Parathyroid adenoma (tissue), 2 donors: ENCODE data around the gene ZBTB7B.

Experiments used
- H2AFZ ChIP-seq: fragments of 300-600 bp; sonication (generic); one replicate; pipeline ENCODE4 v1.7.0; 2017; ENCODE audit warnings: antibody characterized with exemption, mild to moderate bottlenecking
- H3K27ac ChIP-seq: fragments of 300-600 bp; sonication (generic); one replicate; pipeline ENCODE4 v1.7.0; 2017
- H3K27me3 ChIP-seq: fragments of 300-600 bp; sonication (generic); one replicate; pipeline ENCODE4 v1.7.0; 2017; ENCODE audit warnings: low read length; ENCODE audit not compliant: control insufficient read depth, insufficient read depth
- H3K36me3 ChIP-seq: fragments of 300-600 bp; sonication (generic); one replicate; pipeline ENCODE4 v1.7.0; 2017; ENCODE audit warnings: low read length; ENCODE audit not compliant: control insufficient read depth, insufficient read depth
- H3K4me1 ChIP-seq: fragments of 300-600 bp; sonication (generic); one replicate; pipeline ENCODE4 v1.7.0; 2017; ENCODE audit warnings: control low read depth
- H3K4me2 ChIP-seq: fragments of 300-600 bp; sonication (generic); one replicate; pipeline ENCODE4 v1.7.0; 2017; ENCODE audit warnings: low read length
- H3K4me3 ChIP-seq: fragments of 300-600 bp; sonication (generic); one replicate; pipeline ENCODE4 v1.7.0; 2017; ENCODE audit warnings: low read depth, low read length
- H3K79me2 ChIP-seq: fragments of 300-600 bp; sonication (generic); one replicate; pipeline ENCODE4 v1.7.0; 2017; ENCODE audit warnings: control low read depth
- H3K9ac ChIP-seq: fragments of 300-600 bp; sonication (generic); one replicate; pipeline ENCODE4 v1.7.0; 2017; ENCODE audit warnings: mild to moderate bottlenecking
- H3K9me3 ChIP-seq: fragments of 300-600 bp; sonication (generic); one replicate; pipeline ENCODE4 v1.7.0; 2017; ENCODE audit warnings: low read length; ENCODE audit not compliant: control insufficient read depth
- TF ChIP-seq, protein P1 (sequence below): fragments of 300-600 bp; sonication (generic); IDR thresholded peaks from one replicate; pipeline ENCODE4 v1.7.0; 2017; ENCODE audit warnings: antibody characterized with exemption, mild to moderate bottlenecking
- donor health status: primary hyperparathyroidism.

ZBTB7B gene

DNA sequence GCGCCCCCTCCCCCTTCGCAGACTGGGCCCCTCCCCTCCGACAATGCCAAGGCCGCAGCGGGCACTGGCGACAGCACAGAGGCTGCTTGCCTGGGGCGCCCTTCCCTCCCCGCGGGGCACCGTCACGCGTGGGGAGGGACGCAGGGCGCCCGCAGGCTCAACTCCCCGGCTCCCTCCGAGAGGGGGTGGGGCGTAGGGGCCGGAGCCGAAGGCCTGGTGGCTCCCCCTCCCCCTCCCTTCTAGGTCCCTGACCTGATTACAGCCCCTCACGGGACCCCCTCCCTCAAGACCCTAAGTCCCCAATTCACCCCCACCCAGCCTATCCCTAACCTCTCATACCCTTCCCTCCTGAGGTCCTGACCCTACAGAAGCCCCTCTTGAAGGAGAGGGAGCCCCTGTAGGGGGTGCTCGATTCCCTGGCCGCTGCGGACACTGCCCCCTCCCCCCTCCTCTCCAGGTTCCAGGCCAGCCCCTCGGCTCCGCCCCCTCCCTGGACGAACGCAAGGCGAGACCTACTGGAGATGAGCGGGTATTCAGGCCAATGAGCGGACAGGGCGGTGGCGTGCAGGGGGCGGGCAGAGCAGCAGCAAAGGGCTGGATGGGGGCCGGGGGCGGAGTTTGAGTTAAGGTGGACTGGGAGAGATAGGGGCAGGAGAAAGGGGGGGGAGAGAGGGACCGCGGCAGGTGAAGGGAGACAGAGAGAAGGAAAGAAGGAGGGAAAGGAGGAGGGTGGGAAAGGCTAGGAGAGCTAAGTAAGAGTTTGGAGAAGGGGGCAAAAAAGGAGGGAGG, 733 bp upstream of the ZBTB7B start:
- Histone ChIP-seq H3K4me2 (peak overlapping the region; percentile 67), H3K9ac (peak overlapping the region; percentile 28), H3K4me1 (peaks cover 5% of the 10 kb centered on the region), H2AFZ (peak overlapping the region; percentile 73), H3K27me3 (no peaks in the 10 kb centered on the region), H3K9me3 (no peaks in the 10 kb centered on the region), H3K4me3 (peak overlapping the region; percentile 95), H3K27ac (peak overlapping the region; percentile 94), H3K79me2 (peaks cover 2% of the 10 kb centered on the region), H3K36me3 (no peaks in the 10 kb centered on the region)
- TF ChIP-seq, protein P1, sequence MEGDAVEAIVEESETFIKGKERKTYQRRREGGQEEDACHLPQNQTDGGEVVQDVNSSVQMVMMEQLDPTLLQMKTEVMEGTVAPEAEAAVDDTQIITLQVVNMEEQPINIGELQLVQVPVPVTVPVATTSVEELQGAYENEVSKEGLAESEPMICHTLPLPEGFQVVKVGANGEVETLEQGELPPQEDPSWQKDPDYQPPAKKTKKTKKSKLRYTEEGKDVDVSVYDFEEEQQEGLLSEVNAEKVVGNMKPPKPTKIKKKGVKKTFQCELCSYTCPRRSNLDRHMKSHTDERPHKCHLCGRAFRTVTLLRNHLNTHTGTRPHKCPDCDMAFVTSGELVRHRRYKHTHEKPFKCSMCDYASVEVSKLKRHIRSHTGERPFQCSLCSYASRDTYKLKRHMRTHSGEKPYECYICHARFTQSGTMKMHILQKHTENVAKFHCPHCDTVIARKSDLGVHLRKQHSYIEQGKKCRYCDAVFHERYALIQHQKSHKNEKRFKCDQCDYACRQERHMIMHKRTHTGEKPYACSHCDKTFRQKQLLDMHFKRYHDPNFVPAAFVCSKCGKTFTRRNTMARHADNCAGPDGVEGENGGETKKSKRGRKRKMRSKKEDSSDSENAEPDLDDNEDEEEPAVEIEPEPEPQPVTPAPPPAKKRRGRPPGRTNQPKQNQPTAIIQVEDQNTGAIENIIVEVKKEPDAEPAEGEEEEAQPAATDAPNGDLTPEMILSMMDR: peak; percentile 47

DNA sequence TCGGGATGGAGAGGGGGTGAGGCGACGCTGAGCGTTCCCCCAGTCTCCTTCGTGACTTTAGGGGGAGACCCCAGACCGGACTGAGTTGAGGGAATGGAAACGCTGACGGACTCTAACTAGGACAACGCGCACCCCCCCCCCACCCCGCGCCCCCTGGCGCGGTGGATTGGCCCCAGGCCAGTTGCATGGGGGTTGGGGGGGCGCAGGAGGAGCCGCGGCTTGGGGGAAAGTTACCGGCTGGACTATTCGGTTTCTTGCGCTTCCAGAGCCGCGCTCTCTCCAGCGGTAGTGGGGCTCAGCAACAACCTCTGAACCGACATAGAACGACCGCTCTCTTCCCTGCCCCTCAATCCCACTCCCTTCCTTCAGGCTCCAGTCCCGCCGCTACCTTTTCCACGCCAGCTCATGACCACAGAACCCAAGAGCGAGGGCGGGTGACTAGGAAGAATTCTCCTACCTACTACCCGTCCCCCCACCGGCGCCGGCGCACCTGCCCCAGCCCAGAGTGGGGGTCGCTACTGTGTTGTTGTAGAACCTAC, 694 bp downstream of the ZBTB7B start:
- peaks cover 5% of the 10 kb centered on the region for H3K4me1 ChIP-seq
- TF ChIP-seq, protein P1: no peak

DNA sequence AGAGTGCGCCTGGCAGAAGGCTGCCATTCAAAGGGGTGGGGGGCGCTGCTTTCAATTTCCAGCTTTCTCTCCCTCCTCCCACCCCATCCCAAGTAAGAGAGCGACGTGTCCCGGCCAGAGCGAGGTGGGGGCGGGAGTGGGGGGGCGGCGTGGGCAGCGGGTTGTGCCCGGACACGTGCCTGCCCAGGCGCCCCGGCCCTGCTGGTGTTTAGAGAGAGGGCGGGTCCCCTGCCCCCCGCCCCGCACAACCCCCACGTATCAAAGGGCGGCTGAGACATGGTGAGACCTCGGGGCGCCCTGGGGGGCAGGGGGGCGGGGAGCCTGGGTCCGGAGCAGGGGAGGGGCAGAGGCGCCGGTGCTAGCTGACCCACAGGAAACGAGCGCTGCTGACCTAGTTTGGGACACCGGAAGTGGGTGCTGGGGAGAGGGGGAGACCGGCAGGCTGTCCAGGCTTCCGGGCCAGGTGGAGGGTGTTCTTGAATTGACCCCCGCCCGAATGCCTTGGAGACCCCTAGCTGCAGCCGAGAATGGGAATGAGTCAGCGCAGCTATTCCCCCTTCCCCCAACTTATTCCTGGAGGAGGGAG, 1.3 kb downstream of the ZBTB7B start:
- Histone ChIP-seq H2AFZ (peak overlapping the region; percentile 42), H3K4me1 (peaks cover 10% of the 10 kb centered on the region), H3K4me3 (peak overlapping the region; percentile 99), H3K9me3 (no peaks in the 10 kb centered on the region), H3K4me2 (peak overlapping the region; percentile 99), H3K36me3 (no peaks in the 10 kb centered on the region), H3K27me3 (no peaks in the 10 kb centered on the region), H3K27ac (peak overlapping the region; percentile 69), H3K9ac (no peak overlapping the region), H3K79me2 (peaks cover 7% of the 10 kb centered on the region)
- TF ChIP-seq, protein P1: no peak

More for the DNA sequence above, 694 bp downstream of the ZBTB7B start:
- peaks cover 7% of the 10 kb centered on the region for H3K79me2 ChIP-seq
- H3K9ac ChIP-seq: no peak overlapping the region
- peak overlapping the region; percentile 69 for H3K27ac ChIP-seq
- no peaks in the 10 kb centered on the region for H3K27me3 ChIP-seq
- H3K4me2 ChIP-seq: peak overlapping the region; percentile 99
- H3K4me3 ChIP-seq: peak overlapping the region; percentile 99
- peak overlapping the region; percentile 42 for H2AFZ ChIP-seq
- H3K9me3 ChIP-seq: no peaks in the 10 kb centered on the region
- no peaks in the 10 kb centered on the region for H3K36me3 ChIP-seq

DNA sequence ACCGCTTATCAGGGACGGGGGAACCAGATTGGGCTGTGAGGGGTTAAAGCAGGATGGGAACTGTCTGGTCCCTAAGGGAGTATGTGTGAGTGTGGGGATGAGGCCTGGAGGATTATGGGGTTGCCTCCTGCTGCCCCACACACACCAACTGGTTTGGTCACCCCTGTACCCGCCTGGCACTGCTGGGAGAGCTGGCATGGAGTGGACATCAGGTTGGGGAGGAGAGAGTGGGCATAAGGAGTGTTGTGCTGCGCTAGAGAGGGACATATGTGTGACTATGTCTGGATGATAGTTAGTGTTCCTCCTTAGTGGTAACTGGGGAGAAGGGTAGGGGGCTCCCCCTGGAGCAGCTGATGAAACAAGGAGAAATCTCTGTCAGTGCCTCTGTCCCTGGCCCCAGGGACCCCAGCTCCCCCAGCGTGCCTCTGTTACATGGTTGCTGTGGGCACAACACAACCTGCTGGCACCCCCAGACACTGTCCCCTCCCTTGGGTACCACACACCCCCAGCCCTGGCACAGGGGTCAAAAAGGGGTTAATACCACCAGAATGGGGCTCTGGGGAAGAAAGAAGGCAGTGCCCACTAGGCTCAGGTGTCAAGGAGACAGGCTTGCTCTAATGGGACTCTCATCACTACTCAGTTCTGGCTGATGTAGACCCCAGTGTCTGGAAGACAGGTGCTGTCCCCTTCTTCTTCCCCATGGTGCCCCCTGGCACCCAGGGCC, 1.9 kb downstream of the ZBTB7B start:
- Histone ChIP-seq H3K9me3 (no peaks in the 10 kb centered on the region), H3K27ac (peak overlapping the region; percentile 69), H3K79me2 (peaks cover 7% of the 10 kb centered on the region), H3K27me3 (no peaks in the 10 kb centered on the region), H3K4me3 (peak overlapping the region; percentile 99), H2AFZ (no peak overlapping the region), H3K4me1 (peaks cover 10% of the 10 kb centered on the region), H3K4me2 (peak overlapping the region; percentile 99), H3K9ac (no peak overlapping the region), H3K36me3 (no peaks in the 10 kb centered on the region)
- TF ChIP-seq, protein P1: no peak
